HG02973 (cell line): Measurements from ENCODE around the gene PNPLA5.
"Not testable (repeated sequence)": the region's sequence is repeated elsewhere in the genome, so short reads cannot be mapped to it uniquely, and the experiment has no call there.

Experiments used
- ATAC-seq: cut with Tn5 transposase; IDR thresholded peaks from one replicate; pipeline ENCODE4 v1.9.1; 2021; ENCODE audit warnings: moderate library complexity; ENCODE audit not compliant: unreplicated experiment

The PNPLA5 gene

GRCh38 chr22:43903033-43903432, 11.2 kb upstream of the PNPLA5 start:
- not testable (repeated sequence) for ATAC-seq

- no peak for ATAC-seq
Observed at GRCh38 chr22:43901976-43902643, 10.3 kb upstream of the PNPLA5 start.

DNA sequence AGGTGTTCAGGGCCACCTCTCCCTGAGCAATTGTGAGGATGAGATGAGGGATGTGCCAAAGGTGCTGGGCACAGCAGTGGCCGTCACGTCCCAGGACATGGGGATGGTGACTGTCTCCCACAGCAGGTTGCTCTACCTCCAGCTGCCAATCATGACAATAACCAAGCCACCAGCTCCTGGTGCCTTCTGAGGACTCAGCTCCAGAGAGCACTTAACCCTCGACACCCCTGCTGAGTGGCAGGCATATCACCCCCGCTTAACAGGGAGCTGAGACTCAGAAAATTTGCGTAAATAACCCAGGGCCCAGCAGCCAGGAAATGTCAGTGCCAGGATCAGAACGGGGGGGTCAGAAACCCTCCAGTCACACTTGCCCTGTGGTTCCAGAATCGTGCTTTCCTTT, 8.4 kb upstream of the PNPLA5 start:
- no peak for ATAC-seq

DNA sequence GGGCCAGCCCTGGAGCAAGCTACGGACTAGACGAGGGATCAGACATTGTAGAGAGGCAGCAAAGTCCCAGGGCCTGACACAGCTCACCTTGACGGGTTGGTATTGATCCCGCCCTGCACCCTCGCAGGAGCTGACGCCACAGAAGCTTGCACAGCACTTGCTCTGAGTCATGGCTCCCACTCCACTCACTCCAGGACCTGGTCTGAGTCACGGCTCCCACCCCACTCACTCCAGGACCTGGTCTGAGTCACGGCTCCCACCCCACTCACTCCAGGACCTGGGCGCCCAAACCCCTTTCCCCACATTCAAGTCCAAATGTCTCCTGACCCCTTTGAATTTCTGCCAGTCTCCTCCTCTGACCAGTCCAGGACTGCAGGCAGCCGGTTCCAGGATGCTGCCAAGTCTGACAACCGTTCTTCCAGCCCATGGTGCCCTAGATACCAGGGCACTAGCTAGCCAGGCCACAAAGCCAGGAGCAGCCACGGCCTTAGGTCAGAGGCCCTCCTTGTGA, 6.0 kb upstream of the PNPLA5 start:
- ATAC-seq, result no peak

GRCh38 chr22:43895986-43896645, 4.3 kb upstream of the PNPLA5 start:
- ATAC-seq, result no peak

DNA sequence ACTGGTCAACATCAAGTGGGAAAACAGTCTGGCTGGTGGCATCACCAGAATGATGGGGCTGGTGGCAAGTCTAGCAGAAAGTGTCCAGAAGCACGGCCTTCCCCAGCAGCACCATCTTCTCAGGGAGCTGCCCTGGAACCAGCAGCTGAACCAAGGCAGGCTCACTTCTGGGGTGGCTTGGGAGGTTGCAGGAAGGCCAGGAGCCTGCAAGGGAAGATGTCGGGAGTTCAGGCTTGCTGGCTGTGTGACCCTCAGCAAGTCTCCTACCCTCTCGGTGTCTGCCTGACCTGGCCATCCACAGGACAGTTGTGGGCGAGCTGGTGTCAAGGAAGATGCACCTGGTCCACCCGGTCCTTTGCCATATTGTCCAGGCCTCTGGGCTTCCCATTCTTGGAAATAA, 2.3 kb upstream of the PNPLA5 start:
- no peak for ATAC-seq

GRCh38 chr22:43893266-43893665, 1.5 kb upstream of the PNPLA5 start:
- no peak for ATAC-seq

GRCh38 chr22:43892183-43892894, 526 bp upstream of the PNPLA5 start:
- ATAC-seq, result no peak

DNA sequence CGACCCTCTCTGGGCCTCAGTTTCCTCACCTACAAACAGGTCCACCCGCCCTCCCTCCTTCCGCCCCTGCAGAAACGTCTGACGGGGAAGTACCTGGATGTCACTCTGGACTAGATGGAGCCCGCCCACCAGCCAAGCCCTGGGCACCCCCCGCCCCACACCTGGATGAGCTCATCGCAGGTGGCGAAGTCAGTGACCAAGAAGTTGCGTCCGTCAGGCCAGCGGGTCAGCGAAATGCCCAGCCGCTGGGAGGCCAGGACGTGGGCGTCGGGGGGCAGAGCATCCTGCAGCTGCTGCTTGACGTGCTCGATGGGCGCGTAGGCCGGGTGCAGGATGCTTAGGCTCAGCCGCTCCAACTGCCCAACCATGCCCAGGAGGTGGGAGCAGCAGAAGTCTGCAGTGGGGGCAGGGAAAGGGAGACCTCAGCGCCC, 897 bp downstream of the PNPLA5 start:
- ATAC-seq, result no peak

GRCh38 chr22:43889860-43890253, 2.0 kb downstream of the PNPLA5 start:
- no peak for ATAC-seq

- ATAC-seq, result no peak
Observed at GRCh38 chr22:43889201-43889859, 2.5 kb downstream of the PNPLA5 start.

DNA sequence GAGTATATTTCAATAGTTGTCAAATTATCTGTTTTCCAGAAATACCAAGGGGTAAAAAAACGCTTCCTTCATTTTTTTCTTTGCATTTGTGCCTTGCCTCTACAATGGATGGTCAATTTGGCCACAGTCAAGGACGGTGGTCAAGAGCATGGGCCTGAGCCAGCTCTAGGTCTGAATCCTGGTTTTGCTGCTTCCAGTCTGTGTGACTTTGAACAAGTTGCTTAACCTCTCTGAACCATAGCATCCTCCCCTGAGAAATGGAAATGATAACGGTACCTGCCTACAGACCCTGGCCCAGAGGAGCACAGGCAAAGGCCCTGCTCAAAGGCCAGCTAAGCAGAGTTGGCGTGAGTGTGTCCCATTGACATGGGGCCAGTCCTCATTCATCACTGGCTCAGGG, 3.1 kb downstream of the PNPLA5 start:
- no peak for ATAC-seq

- no peak for ATAC-seq
Observed at GRCh38 chr22:43887391-43887790, 4.4 kb downstream of the PNPLA5 start.

DNA sequence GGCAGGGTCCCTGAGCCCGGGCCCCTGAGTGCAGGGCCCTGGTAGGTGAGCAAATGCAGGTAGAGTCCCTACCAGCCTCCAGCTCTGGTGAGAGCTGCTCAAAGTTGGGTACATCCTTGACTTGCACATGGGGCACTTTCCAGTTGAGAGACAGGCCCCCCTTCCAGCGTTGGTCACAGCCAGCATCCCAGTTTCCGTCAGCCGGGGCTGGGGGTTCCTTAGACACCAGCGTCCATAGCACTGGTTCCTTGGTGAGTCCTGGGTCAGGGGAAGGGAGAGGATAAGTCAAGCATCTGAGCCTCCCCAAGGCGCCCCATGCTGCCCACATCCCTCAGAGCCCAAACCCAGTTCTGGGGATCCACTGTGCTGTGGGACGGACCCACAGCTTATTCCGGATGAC, 5.6 kb downstream of the PNPLA5 start:
- ATAC-seq, result no peak

GRCh38 chr22:43885786-43886185, 6.0 kb downstream of the PNPLA5 start:
- no peak for ATAC-seq

DNA sequence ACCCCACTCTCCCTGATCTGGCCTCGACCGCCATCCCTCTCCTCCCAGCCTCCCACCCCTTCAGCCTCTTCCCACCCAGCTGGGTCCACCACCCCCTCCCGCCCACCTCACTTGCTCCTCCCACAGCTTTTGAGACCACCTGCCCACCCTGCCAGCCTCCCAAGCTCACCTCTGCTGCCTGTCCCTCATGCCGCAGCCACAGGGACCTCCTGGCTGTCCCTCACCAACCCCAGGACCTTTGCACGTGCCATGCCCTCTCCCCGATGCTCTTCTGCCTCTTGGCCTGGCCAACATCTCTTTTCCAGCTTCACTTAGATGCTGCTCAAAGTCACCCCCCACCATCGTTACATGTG, 6.5 kb downstream of the PNPLA5 start:
- no peak for ATAC-seq

DNA sequence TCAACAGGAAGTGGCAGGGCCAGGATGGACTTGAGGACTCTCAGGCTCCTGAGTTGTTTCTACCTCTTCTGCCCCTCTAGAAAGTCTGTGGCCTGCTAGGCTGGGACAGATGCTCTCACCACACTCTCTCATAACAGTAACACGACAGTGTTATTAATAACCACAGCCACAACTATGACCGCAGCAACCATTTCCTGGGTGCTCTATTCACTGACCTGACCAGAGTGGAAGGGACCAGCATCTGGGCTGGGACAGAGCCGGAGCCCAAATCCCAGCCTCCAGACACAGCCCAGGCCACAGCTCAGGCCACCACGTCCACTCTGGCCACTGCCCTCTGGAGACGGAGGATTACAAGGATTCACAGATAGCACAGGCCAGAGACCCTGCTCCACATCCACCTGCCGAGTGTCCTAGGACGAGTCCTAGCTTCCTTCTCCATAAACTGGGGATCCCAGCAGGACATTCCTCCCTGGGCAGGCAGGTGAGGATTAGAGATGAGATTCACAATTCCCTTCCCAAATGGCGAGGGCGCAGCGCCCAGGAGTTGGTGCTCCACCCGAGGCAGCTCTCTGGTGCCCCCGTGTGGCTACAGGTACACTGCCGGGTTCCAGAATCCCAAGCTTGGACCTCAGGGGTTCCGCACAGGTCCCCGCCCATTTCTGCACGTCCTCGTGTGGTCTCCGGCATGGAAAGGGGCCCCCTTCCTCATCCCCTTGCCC, 7.1 kb downstream of the PNPLA5 start:
- peak; percentile 62 for ATAC-seq

- ATAC-seq, result no peak
Observed at GRCh38 chr22:43883719-43884415, 7.9 kb downstream of the PNPLA5 start.

DNA sequence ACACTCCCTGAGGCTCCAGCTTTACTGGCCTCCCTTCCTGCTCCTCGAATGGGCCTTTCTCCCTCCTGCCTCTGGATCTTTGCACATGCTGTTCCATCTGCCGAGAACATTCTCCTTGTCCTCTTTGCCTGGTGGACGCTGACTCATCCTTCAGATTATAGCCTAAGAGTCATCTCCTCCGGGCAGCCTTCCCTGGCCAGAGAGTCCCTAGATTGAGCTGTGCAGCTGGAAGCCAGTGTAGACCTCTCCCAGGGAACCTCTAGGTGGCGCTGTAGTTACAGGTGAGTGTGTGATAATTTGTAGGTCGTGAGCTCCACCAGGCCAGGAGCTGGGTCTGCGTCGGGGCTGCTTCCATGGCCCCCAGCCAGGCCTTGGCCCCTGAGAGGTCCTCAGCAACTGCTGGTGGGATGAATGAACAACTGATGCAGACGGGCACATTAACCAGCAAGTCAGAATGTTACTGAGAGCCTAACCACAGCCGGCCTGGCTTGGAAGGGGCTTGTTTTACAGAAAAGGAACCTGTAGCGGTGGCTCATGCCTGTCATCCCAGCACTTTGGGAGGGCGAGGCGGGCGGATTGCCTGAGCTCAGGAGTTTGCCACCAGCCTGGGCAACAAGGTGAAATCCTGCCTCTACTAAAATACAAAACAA, 8.7 kb downstream of the PNPLA5 start:
- no peak for ATAC-seq
